ENCODE measurements around the gene STXBP6.
A peak's percentile ranks its signal among the peaks of the same experiment; 100 is the strongest.

STXBP6 gene

GRCh38 chr14:24881116-24881893 lies 168.6 kb downstream of the STXBP6 start:
- no peak for DNase-seq
- no peaks in the 10 kb centered on the region for H3K9me3 ChIP-seq (ENCODE audit: control extremely low read depth in 1 of 5, control insufficient read depth in 4 of 5, insufficient read depth in 2 of 5, low read depth in 1 of 5, low read length in 4 of 5)
- ChIA-PET POLR2A (no interaction called here), CTCF (no interaction called here)
- no peaks in the 10 kb centered on the region for H3K36me3 ChIP-seq (ENCODE audit: control insufficient read depth in 4 of 4, insufficient read depth in 4 of 4, low read length in 3 of 4)
- no peaks in the 10 kb centered on the region for H3K27me3 ChIP-seq (replicated peaks in 2 of 5; ENCODE audit: control insufficient read depth in 4 of 5, insufficient read depth in 5 of 5, low read length in 4 of 5)
- H3K27ac ChIP-seq (ENCODE audit: insufficient read depth in 1 of 2, low read depth in 1 of 2, low read length in 2 of 2, poor library complexity in 1 of 2, severe bottlenecking in 2 of 2) = no peak overlapping the region
- WGBS (ENCODE audit: insufficient coverage) = 100% methylated on average over 2 of the region's 2 CpGs
- no peak overlapping the region for H3K4me3 ChIP-seq (ENCODE audit: control insufficient read depth in 1 of 7, extremely low read depth in 1 of 7, insufficient read depth in 4 of 7, low read depth in 2 of 7, low read length in 6 of 7)
- H3K4me1 ChIP-seq (ENCODE audit: control extremely low read depth in 1 of 4, control insufficient read depth in 4 of 4, insufficient read depth in 4 of 4, low read length in 3 of 4) = peaks cover 7 to 13% (median 10%) of the 10 kb centered on the region in 4 experiments

- WGBS (ENCODE audit: insufficient coverage) = 100% methylated on average over 4 of the region's 4 CpGs
- ChIA-PET CTCF (no interaction called here), POLR2A (no interaction called here)
- H3K27me3 ChIP-seq (replicated peaks in 2 of 5; ENCODE audit: control insufficient read depth in 4 of 5, insufficient read depth in 5 of 5, low read length in 4 of 5) = no peaks in the 10 kb centered on the region
- no peak overlapping the region for H3K4me3 ChIP-seq (ENCODE audit: control insufficient read depth in 1 of 7, extremely low read depth in 1 of 7, insufficient read depth in 4 of 7, low read depth in 2 of 7, low read length in 6 of 7)
- no peak for DNase-seq
- H3K36me3 ChIP-seq (ENCODE audit: control insufficient read depth in 4 of 4, insufficient read depth in 4 of 4, low read length in 3 of 4) = no peaks in the 10 kb centered on the region
- H3K4me1 ChIP-seq (ENCODE audit: control extremely low read depth in 1 of 4, control insufficient read depth in 4 of 4, insufficient read depth in 4 of 4, low read length in 3 of 4) = peaks cover 9 to 19% (median 16%) of the 10 kb centered on the region in 4 experiments
- no peaks in the 10 kb centered on the region for H3K9me3 ChIP-seq (ENCODE audit: control extremely low read depth in 1 of 5, control insufficient read depth in 4 of 5, insufficient read depth in 2 of 5, low read depth in 1 of 5, low read length in 4 of 5)
- no peak overlapping the region for H3K27ac ChIP-seq (ENCODE audit: insufficient read depth in 1 of 2, low read depth in 1 of 2, low read length in 2 of 2, poor library complexity in 1 of 2, severe bottlenecking in 2 of 2)
Measured at GRCh38 chr14:24880689-24881088, 169.3 kb downstream of the STXBP6 start.

- 87% methylated on average over 3 of the region's 8 CpGs for WGBS (ENCODE audit: insufficient coverage)
- POLR2A ChIA-PET = no interaction called here
- H3K9me3 ChIP-seq (ENCODE audit: control extremely low read depth in 1 of 5, control insufficient read depth in 4 of 5, insufficient read depth in 2 of 5, low read depth in 1 of 5, low read length in 4 of 5) = no peaks in the 10 kb centered on the region
Measured at GRCh38 chr14:24879661-24880386, 170.1 kb downstream of the STXBP6 start.

GRCh38 chr14:24876996-24877395 lies 173.0 kb downstream of the STXBP6 start:
- Histone ChIP-seq H3K4me3 (ENCODE audit: control insufficient read depth in 1 of 7, extremely low read depth in 1 of 7, insufficient read depth in 4 of 7, low read depth in 2 of 7, low read length in 6 of 7) (peak overlapping the region in 1 of 7 experiments; percentile 30), H3K4me1 (ENCODE audit: control extremely low read depth in 1 of 4, control insufficient read depth in 4 of 4, insufficient read depth in 4 of 4, low read length in 3 of 4) (peaks cover 9 to 21% (median 17%) of the 10 kb centered on the region in 4 experiments)

More at GRCh38 chr14:24879661-24880386, 170.1 kb downstream of the STXBP6 start:
- no peaks in the 10 kb centered on the region for H3K27me3 ChIP-seq (replicated peaks in 2 of 5; ENCODE audit: control insufficient read depth in 4 of 5, insufficient read depth in 5 of 5, low read length in 4 of 5)
- peaks cover 9 to 21% (median 17%) of the 10 kb centered on the region in 4 experiments for H3K4me1 ChIP-seq (ENCODE audit: control extremely low read depth in 1 of 4, control insufficient read depth in 4 of 4, insufficient read depth in 4 of 4, low read length in 3 of 4)
- H3K36me3 ChIP-seq (ENCODE audit: control insufficient read depth in 4 of 4, insufficient read depth in 4 of 4, low read length in 3 of 4) = no peaks in the 10 kb centered on the region
- no peak overlapping the region for H3K27ac ChIP-seq (ENCODE audit: insufficient read depth in 1 of 2, low read depth in 1 of 2, low read length in 2 of 2, poor library complexity in 1 of 2, severe bottlenecking in 2 of 2)
- CTCF ChIA-PET = no interaction called here
- DNase-seq = no peak
- no peak overlapping the region for H3K4me3 ChIP-seq (ENCODE audit: control insufficient read depth in 1 of 7, extremely low read depth in 1 of 7, insufficient read depth in 4 of 7, low read depth in 2 of 7, low read length in 6 of 7)

GRCh38 chr14:24875991-24876878 lies 173.7 kb downstream of the STXBP6 start:
- ChIA-PET POLR2A (no interaction called here), CTCF (interaction anchor here (1.5 kb wide), 1 partner anchor 70 kb away, joined by 4 read pairs; no protein-coding TSS in a partner anchor)
- whole genome bisulfite sequencing (ENCODE audit: insufficient coverage) = 41% methylated on average over 4 of the region's 4 CpGs
- Histone ChIP-seq H3K4me3 (ENCODE audit: control insufficient read depth in 1 of 7, extremely low read depth in 1 of 7, insufficient read depth in 4 of 7, low read depth in 2 of 7, low read length in 6 of 7) (peak overlapping the region in 2 of 7 experiments; percentile 2 to 30), H3K9me3 (ENCODE audit: control extremely low read depth in 1 of 5, control insufficient read depth in 4 of 5, insufficient read depth in 2 of 5, low read depth in 1 of 5, low read length in 4 of 5) (no peaks in the 10 kb centered on the region), H3K27me3 (replicated peaks in 2 of 5; ENCODE audit: control insufficient read depth in 4 of 5, insufficient read depth in 5 of 5, low read length in 4 of 5) (no peaks in the 10 kb centered on the region), H3K36me3 (ENCODE audit: control insufficient read depth in 4 of 4, insufficient read depth in 4 of 4, low read length in 3 of 4) (no peaks in the 10 kb centered on the region), H3K27ac (ENCODE audit: insufficient read depth in 1 of 2, low read depth in 1 of 2, low read length in 2 of 2, poor library complexity in 1 of 2, severe bottlenecking in 2 of 2) (no peak overlapping the region), H3K4me1 (ENCODE audit: control extremely low read depth in 1 of 4, control insufficient read depth in 4 of 4, insufficient read depth in 4 of 4, low read length in 3 of 4) (peaks cover 9 to 21% (median 17%) of the 10 kb centered on the region in 4 experiments)
- DNase-seq = peak; percentile 14 to 74 (median 63)

More at GRCh38 chr14:24876996-24877395, 173.0 kb downstream of the STXBP6 start:
- H3K27me3 ChIP-seq (replicated peaks in 2 of 5; ENCODE audit: control insufficient read depth in 4 of 5, insufficient read depth in 5 of 5, low read length in 4 of 5) = no peaks in the 10 kb centered on the region
- no CpG with 5 or more reads among the region's 1 CpG for WGBS (ENCODE audit: insufficient coverage)
- H3K9me3 ChIP-seq (ENCODE audit: control extremely low read depth in 1 of 5, control insufficient read depth in 4 of 5, insufficient read depth in 2 of 5, low read depth in 1 of 5, low read length in 4 of 5) = no peaks in the 10 kb centered on the region
- POLR2A ChIA-PET = no interaction called here
- CTCF ChIA-PET = interaction anchor here (1.5 kb wide), 1 partner anchor 70 kb away, joined by 4 read pairs; no protein-coding TSS in a partner anchor
- no peak for DNase-seq
- no peaks in the 10 kb centered on the region for H3K36me3 ChIP-seq (ENCODE audit: control insufficient read depth in 4 of 4, insufficient read depth in 4 of 4, low read length in 3 of 4)
- no peak overlapping the region for H3K27ac ChIP-seq (ENCODE audit: insufficient read depth in 1 of 2, low read depth in 1 of 2, low read length in 2 of 2, poor library complexity in 1 of 2, severe bottlenecking in 2 of 2)

- WGBS (ENCODE audit: insufficient coverage) = no CpG with 5 or more reads among the region's 4 CpGs
- peaks cover 9 to 21% (median 17%) of the 10 kb centered on the region in 4 experiments for H3K4me1 ChIP-seq (ENCODE audit: control extremely low read depth in 1 of 4, control insufficient read depth in 4 of 4, insufficient read depth in 4 of 4, low read length in 3 of 4)
- CTCF ChIA-PET = no interaction called here
Measured at GRCh38 chr14:24875203-24875838, 174.6 kb downstream of the STXBP6 start.

More at GRCh38 chr14:24875203-24875838, 174.6 kb downstream of the STXBP6 start:
- H3K9me3 ChIP-seq (ENCODE audit: control extremely low read depth in 1 of 5, control insufficient read depth in 4 of 5, insufficient read depth in 2 of 5, low read depth in 1 of 5, low read length in 4 of 5) = no peaks in the 10 kb centered on the region
- DNase-seq = no peak
- H3K27ac ChIP-seq (ENCODE audit: insufficient read depth in 1 of 2, low read depth in 1 of 2, low read length in 2 of 2, poor library complexity in 1 of 2, severe bottlenecking in 2 of 2) = no peak overlapping the region
- POLR2A ChIA-PET = no interaction called here
- no peaks in the 10 kb centered on the region for H3K36me3 ChIP-seq (ENCODE audit: control insufficient read depth in 4 of 4, insufficient read depth in 4 of 4, low read length in 3 of 4)
- H3K27me3 ChIP-seq (replicated peaks in 2 of 5; ENCODE audit: control insufficient read depth in 4 of 5, insufficient read depth in 5 of 5, low read length in 4 of 5) = no peaks in the 10 kb centered on the region
- H3K4me3 ChIP-seq (ENCODE audit: control insufficient read depth in 1 of 7, extremely low read depth in 1 of 7, insufficient read depth in 4 of 7, low read depth in 2 of 7, low read length in 6 of 7) = no peak overlapping the region
